ENCODE measurements around the gene DLGAP1.

DLGAP1 gene

GRCh38 chr18:4125224-4125623 lies 329.9 kb downstream of the DLGAP1 start:
- H3K4me1 ChIP-seq (ENCODE audit: control extremely low read depth in 1 of 4, control insufficient read depth in 4 of 4, insufficient read depth in 4 of 4, low read length in 3 of 4): no peaks in the 10 kb centered on the region
- CTCF ChIA-PET: interaction anchor here (0.6 to 1.4 kb wide), 2 partner anchors 10 to 11 kb away, joined by 4 read pairs; no protein-coding TSS in a partner anchor
- H3K4me3 ChIP-seq (ENCODE audit: control insufficient read depth in 1 of 7, extremely low read depth in 1 of 7, insufficient read depth in 4 of 7, low read depth in 2 of 7, low read length in 6 of 7): no peak overlapping the region
- H3K27ac ChIP-seq (ENCODE audit: insufficient read depth in 1 of 2, low read depth in 1 of 2, low read length in 2 of 2, poor library complexity in 1 of 2, severe bottlenecking in 2 of 2): no peak overlapping the region
- H3K9me3 ChIP-seq (ENCODE audit: control extremely low read depth in 1 of 5, control insufficient read depth in 4 of 5, insufficient read depth in 2 of 5, low read depth in 1 of 5, low read length in 4 of 5): no peaks in the 10 kb centered on the region
- no peak for DNase-seq
- no peaks in the 10 kb centered on the region for H3K36me3 ChIP-seq (ENCODE audit: control insufficient read depth in 4 of 4, insufficient read depth in 4 of 4, low read length in 3 of 4)
- POLR2A ChIA-PET: no interaction called here
- peaks cover 0 to 2% (median 0%) of the 10 kb centered on the region in 5 experiments for H3K27me3 ChIP-seq (replicated peaks in 2 of 5; ENCODE audit: control insufficient read depth in 4 of 5, insufficient read depth in 5 of 5, low read length in 4 of 5)

DNA sequence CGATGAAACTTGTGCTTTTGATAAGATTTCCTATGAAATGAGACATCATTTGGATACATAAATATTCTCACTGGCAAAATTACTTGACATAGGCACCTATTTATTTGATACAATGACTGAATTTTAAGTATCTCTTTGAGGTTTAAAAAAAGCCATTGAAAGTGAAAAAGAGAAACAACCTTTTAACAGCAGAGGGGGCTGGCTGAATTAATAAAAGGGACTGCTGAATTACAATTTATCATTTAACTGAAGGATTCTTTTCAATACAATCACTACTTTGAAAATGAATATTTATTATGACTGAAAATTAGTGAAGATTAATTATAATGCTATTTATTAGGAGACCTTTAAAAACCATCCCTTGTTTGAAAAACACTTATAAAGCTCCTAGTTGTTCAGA lies 335.3 kb downstream of the DLGAP1 start:
- no peak for DNase-seq
- H3K27me3 ChIP-seq (replicated peaks in 2 of 5; ENCODE audit: control insufficient read depth in 4 of 5, insufficient read depth in 5 of 5, low read length in 4 of 5): peaks cover 0 to 2% (median 0%) of the 10 kb centered on the region in 5 experiments
- no peaks in the 10 kb centered on the region for H3K36me3 ChIP-seq (ENCODE audit: control insufficient read depth in 4 of 4, insufficient read depth in 4 of 4, low read length in 3 of 4)
- no peak overlapping the region for H3K4me3 ChIP-seq (ENCODE audit: control insufficient read depth in 1 of 7, extremely low read depth in 1 of 7, insufficient read depth in 4 of 7, low read depth in 2 of 7, low read length in 6 of 7)
- POLR2A ChIA-PET: no interaction called here
- no CpG with 5 or more reads among the region's 1 CpG for WGBS (ENCODE audit: insufficient coverage)
- CTCF ChIA-PET: interaction anchor here (1.5 kb wide), 1 partner anchor 12 kb away, joined by 3 read pairs; no protein-coding TSS in a partner anchor
- H3K9me3 ChIP-seq (ENCODE audit: control extremely low read depth in 1 of 5, control insufficient read depth in 4 of 5, insufficient read depth in 2 of 5, low read depth in 1 of 5, low read length in 4 of 5): no peaks in the 10 kb centered on the region
- H3K27ac ChIP-seq (ENCODE audit: insufficient read depth in 1 of 2, low read depth in 1 of 2, low read length in 2 of 2, poor library complexity in 1 of 2, severe bottlenecking in 2 of 2): no peak overlapping the region
- no peaks in the 10 kb centered on the region for H3K4me1 ChIP-seq (ENCODE audit: control extremely low read depth in 1 of 4, control insufficient read depth in 4 of 4, insufficient read depth in 4 of 4, low read length in 3 of 4)

GRCh38 chr18:4119127-4119648 lies 335.9 kb downstream of the DLGAP1 start:
- 85% methylated on average over 6 of the region's 7 CpGs for WGBS (ENCODE audit: insufficient coverage)
- CTCF ChIA-PET: no interaction called here
- peaks cover 0 to 2% (median 0%) of the 10 kb centered on the region in 5 experiments for H3K27me3 ChIP-seq (replicated peaks in 2 of 5; ENCODE audit: control insufficient read depth in 4 of 5, insufficient read depth in 5 of 5, low read length in 4 of 5)
- H3K27ac ChIP-seq (ENCODE audit: insufficient read depth in 1 of 2, low read depth in 1 of 2, low read length in 2 of 2, poor library complexity in 1 of 2, severe bottlenecking in 2 of 2): no peak overlapping the region
- no peak for DNase-seq
- POLR2A ChIA-PET: no interaction called here
- H3K9me3 ChIP-seq (ENCODE audit: control extremely low read depth in 1 of 5, control insufficient read depth in 4 of 5, insufficient read depth in 2 of 5, low read depth in 1 of 5, low read length in 4 of 5): no peaks in the 10 kb centered on the region
- H3K4me3 ChIP-seq (ENCODE audit: control insufficient read depth in 1 of 7, extremely low read depth in 1 of 7, insufficient read depth in 4 of 7, low read depth in 2 of 7, low read length in 6 of 7): no peak overlapping the region
- H3K4me1 ChIP-seq (ENCODE audit: control extremely low read depth in 1 of 4, control insufficient read depth in 4 of 4, insufficient read depth in 4 of 4, low read length in 3 of 4): no peaks in the 10 kb centered on the region
- H3K36me3 ChIP-seq (ENCODE audit: control insufficient read depth in 4 of 4, insufficient read depth in 4 of 4, low read length in 3 of 4): no peaks in the 10 kb centered on the region

DNA sequence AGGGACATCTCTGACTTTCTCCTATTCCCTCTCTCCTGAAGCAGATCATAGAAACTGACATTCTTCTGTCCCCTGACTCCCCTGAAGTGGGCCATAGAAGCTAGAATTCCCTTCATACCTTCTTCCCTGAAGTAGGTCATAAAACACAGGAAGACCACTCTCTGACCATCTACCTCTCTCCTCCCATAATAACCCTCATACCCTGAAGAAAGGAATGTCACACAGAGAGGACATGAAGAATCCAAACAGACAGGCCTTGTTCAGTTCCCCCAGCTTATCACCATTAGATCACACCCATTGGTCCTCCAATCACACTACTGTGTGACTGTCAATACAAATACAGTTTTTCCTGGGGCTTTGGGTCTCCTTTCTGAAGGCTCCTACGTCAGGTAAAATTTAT lies 347.1 kb downstream of the DLGAP1 start:
- WGBS (ENCODE audit: insufficient coverage): no CpG with 5 or more reads among the region's 1 CpG
- CTCF ChIA-PET: interaction anchor here (0.5 to 4.2 kb wide), 8 partner anchors 9 to 1572 kb away, joined by 3 to 63 read pairs (median 3); no protein-coding TSS in a partner anchor

DNA sequence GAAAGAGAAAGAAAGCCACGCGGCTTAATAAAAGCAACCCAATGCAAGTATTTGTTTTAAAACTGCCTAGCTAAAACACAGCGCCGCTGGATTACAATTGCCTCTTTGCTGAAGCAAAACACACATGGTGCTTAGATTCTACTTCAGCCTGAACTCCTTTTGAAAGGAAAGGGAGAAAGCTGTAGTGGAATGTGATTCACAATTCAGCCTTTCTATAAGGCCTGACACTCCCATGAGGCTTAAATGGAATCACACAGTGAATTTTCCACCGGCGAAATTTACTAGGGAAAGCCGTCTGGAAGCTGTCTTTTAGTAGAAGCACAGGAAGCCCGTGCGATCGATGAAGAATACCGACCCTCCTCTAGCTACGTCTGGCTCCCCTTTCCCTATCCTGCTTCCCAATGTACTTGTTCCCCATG lies 348.0 kb downstream of the DLGAP1 start:
- no peak overlapping the region for H3K27ac ChIP-seq (ENCODE audit: insufficient read depth in 1 of 2, low read depth in 1 of 2, low read length in 2 of 2, poor library complexity in 1 of 2, severe bottlenecking in 2 of 2)
- WGBS (ENCODE audit: insufficient coverage): 81% methylated on average over 8 of the region's 12 CpGs
- H3K4me1 ChIP-seq (ENCODE audit: control extremely low read depth in 1 of 4, control insufficient read depth in 4 of 4, insufficient read depth in 4 of 4, low read length in 3 of 4): no peaks in the 10 kb centered on the region
- no peaks in the 10 kb centered on the region for H3K9me3 ChIP-seq (ENCODE audit: control extremely low read depth in 1 of 5, control insufficient read depth in 4 of 5, insufficient read depth in 2 of 5, low read depth in 1 of 5, low read length in 4 of 5)
- CTCF ChIA-PET: interaction anchor here (1.0 to 4.2 kb wide), 11 partner anchors 8 to 966 kb away, joined by 3 to 63 read pairs (median 4); no protein-coding TSS in a partner anchor
- peaks cover 0 to 6% (median 0%) of the 10 kb centered on the region in 5 experiments for H3K27me3 ChIP-seq (replicated peaks in 2 of 5; ENCODE audit: control insufficient read depth in 4 of 5, insufficient read depth in 5 of 5, low read length in 4 of 5)
- H3K36me3 ChIP-seq (ENCODE audit: control insufficient read depth in 4 of 4, insufficient read depth in 4 of 4, low read length in 3 of 4): no peaks in the 10 kb centered on the region
- POLR2A ChIA-PET: no interaction called here
- H3K4me3 ChIP-seq (ENCODE audit: control insufficient read depth in 1 of 7, extremely low read depth in 1 of 7, insufficient read depth in 4 of 7, low read depth in 2 of 7, low read length in 6 of 7): no peak overlapping the region
- DNase-seq: no peak

More for the DNA sequence above, 347.1 kb downstream of the DLGAP1 start:
- Histone ChIP-seq H3K27ac (ENCODE audit: insufficient read depth in 1 of 2, low read depth in 1 of 2, low read length in 2 of 2, poor library complexity in 1 of 2, severe bottlenecking in 2 of 2) (no peak overlapping the region), H3K36me3 (ENCODE audit: control insufficient read depth in 4 of 4, insufficient read depth in 4 of 4, low read length in 3 of 4) (no peaks in the 10 kb centered on the region), H3K9me3 (ENCODE audit: control extremely low read depth in 1 of 5, control insufficient read depth in 4 of 5, insufficient read depth in 2 of 5, low read depth in 1 of 5, low read length in 4 of 5) (no peaks in the 10 kb centered on the region), H3K27me3 (replicated peaks in 2 of 5; ENCODE audit: control insufficient read depth in 4 of 5, insufficient read depth in 5 of 5, low read length in 4 of 5) (peaks cover 0 to 6% (median 0%) of the 10 kb centered on the region in 5 experiments), H3K4me3 (ENCODE audit: control insufficient read depth in 1 of 7, extremely low read depth in 1 of 7, insufficient read depth in 4 of 7, low read depth in 2 of 7, low read length in 6 of 7) (no peak overlapping the region), H3K4me1 (ENCODE audit: control extremely low read depth in 1 of 4, control insufficient read depth in 4 of 4, insufficient read depth in 4 of 4, low read length in 3 of 4) (no peaks in the 10 kb centered on the region)
- POLR2A ChIA-PET: no interaction called here
- no peak for DNase-seq

GRCh38 chr18:4106407-4107033 lies 348.6 kb downstream of the DLGAP1 start:
- CTCF ChIA-PET: interaction anchor here (0.9 to 4.2 kb wide), 9 partner anchors 8 to 951 kb away, joined by 3 to 63 read pairs (median 4); no protein-coding TSS in a partner anchor

DNA sequence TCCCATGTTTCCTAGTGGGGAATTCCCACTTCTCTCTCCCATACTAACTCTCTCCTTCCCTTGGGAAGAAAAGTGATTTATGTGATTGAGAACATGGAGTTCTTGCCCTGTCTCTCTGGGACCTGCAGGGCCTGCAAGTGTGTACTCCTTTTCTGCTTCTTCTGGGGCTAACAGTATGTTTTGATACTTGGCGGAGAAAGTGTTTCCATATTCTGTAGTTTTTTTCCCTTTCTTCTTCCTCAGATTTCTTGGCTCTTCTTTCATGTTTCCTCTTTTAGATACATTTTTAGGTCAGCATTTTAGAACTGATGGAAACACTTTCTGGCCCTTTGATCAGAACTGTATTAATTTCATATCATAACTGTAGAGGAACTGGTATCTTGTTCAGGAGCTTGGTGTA lies 352.2 kb downstream of the DLGAP1 start:
- Histone ChIP-seq H3K4me3 (ENCODE audit: control insufficient read depth in 1 of 7, extremely low read depth in 1 of 7, insufficient read depth in 4 of 7, low read depth in 2 of 7, low read length in 6 of 7) (no peak overlapping the region), H3K27ac (ENCODE audit: insufficient read depth in 1 of 2, low read depth in 1 of 2, low read length in 2 of 2, poor library complexity in 1 of 2, severe bottlenecking in 2 of 2) (no peak overlapping the region), H3K27me3 (replicated peaks in 2 of 5; ENCODE audit: control insufficient read depth in 4 of 5, insufficient read depth in 5 of 5, low read length in 4 of 5) (peaks cover 0 to 4% (median 0%) of the 10 kb centered on the region in 5 experiments), H3K36me3 (ENCODE audit: control insufficient read depth in 4 of 4, insufficient read depth in 4 of 4, low read length in 3 of 4) (no peaks in the 10 kb centered on the region), H3K9me3 (ENCODE audit: control extremely low read depth in 1 of 5, control insufficient read depth in 4 of 5, insufficient read depth in 2 of 5, low read depth in 1 of 5, low read length in 4 of 5) (peaks cover 0 to 5% (median 0%) of the 10 kb centered on the region in 5 experiments), H3K4me1 (ENCODE audit: control extremely low read depth in 1 of 4, control insufficient read depth in 4 of 4, insufficient read depth in 4 of 4, low read length in 3 of 4) (no peaks in the 10 kb centered on the region)
- ChIA-PET POLR2A (no interaction called here), CTCF (no interaction called here)
- WGBS (ENCODE audit: insufficient coverage): 100% methylated on average over 1 of the region's 1 CpG
- DNase-seq: no peak

More at GRCh38 chr18:4106407-4107033, 348.6 kb downstream of the DLGAP1 start:
- H3K27me3 ChIP-seq (replicated peaks in 2 of 5; ENCODE audit: control insufficient read depth in 4 of 5, insufficient read depth in 5 of 5, low read length in 4 of 5): peaks cover 0 to 6% (median 0%) of the 10 kb centered on the region in 5 experiments
- no peaks in the 10 kb centered on the region for H3K4me1 ChIP-seq (ENCODE audit: control extremely low read depth in 1 of 4, control insufficient read depth in 4 of 4, insufficient read depth in 4 of 4, low read length in 3 of 4)
- H3K27ac ChIP-seq (ENCODE audit: insufficient read depth in 1 of 2, low read depth in 1 of 2, low read length in 2 of 2, poor library complexity in 1 of 2, severe bottlenecking in 2 of 2): no peak overlapping the region
- DNase-seq: peak; percentile 43 to 77 (median 67)
- WGBS (ENCODE audit: insufficient coverage): 22% methylated on average over 5 of the region's 13 CpGs
- H3K4me3 ChIP-seq (ENCODE audit: control insufficient read depth in 1 of 7, extremely low read depth in 1 of 7, insufficient read depth in 4 of 7, low read depth in 2 of 7, low read length in 6 of 7): no peak overlapping the region
- POLR2A ChIA-PET: no interaction called here
- no peaks in the 10 kb centered on the region for H3K36me3 ChIP-seq (ENCODE audit: control insufficient read depth in 4 of 4, insufficient read depth in 4 of 4, low read length in 3 of 4)
- H3K9me3 ChIP-seq (ENCODE audit: control extremely low read depth in 1 of 5, control insufficient read depth in 4 of 5, insufficient read depth in 2 of 5, low read depth in 1 of 5, low read length in 4 of 5): no peaks in the 10 kb centered on the region
